ENCODE results near the gene TMEM88. TPM values are rescaled to one million over a fixed set of nuclear protein-coding genes. Genes with fewer than 3 reads are reported as not detected.

Gene TMEM88
- total RNA-seq, 5 donors from 2014 or later (not counting 1 experiment from before 2014, with no cell fraction given), result 5.8 to 27.1 (median 8.4) TPM

- Histone ChIP-seq H3K36me3 (ENCODE audit: control insufficient read depth in 2 of 2, extremely low read depth in 1 of 2, insufficient read depth in 1 of 2, low read length in 1 of 2) (peaks cover 3 to 28% of the 10 kb centered on the region in 2 donors), H3K27me3 (replicated peaks in 1 of 2; ENCODE audit: control insufficient read depth in 2 of 2, extremely low read depth in 1 of 2, insufficient read depth in 2 of 2, low read length in 1 of 2) (no peaks in the 10 kb centered on the region), H3K4me1 (ENCODE audit: control insufficient read depth in 1 of 2, extremely low read depth in 1 of 2, insufficient read depth in 2 of 2, low read length in 2 of 2) (peaks cover 43 to 74% of the 10 kb centered on the region in 2 experiments), H3K27ac (ENCODE audit: low read length) (peak overlapping the region; percentile 100), H3K4me3 (ENCODE audit: control insufficient read depth in 1 of 2, extremely low read depth in 1 of 2, low read length in 1 of 2) (peak overlapping the region; percentile 86 to 91), H3K9me3 (no peaks in the 10 kb centered on the region)
- Mint-ChIP-seq H3K27me3 (no peaks in the 10 kb centered on the region), H3K27ac (peak overlapping the region; percentile 96 to 98), H3K9me3 (no peaks in the 10 kb centered on the region), H3K36me3 (peaks cover 3% of the 10 kb centered on the region), H3K4me3 (peak overlapping the region; percentile 87 to 100 (median 94)), H3K4me1 (peaks cover 55 to 72% (median 65%) of the 10 kb centered on the region in 3 donors)
- ChIA-PET POLR2A (interaction anchor here in 1 of 2 donors (1.4 to 1.8 kb wide), 2 partner anchors 8 to 10 kb away, joined by 5 to 7 read pairs; no protein-coding TSS in a partner anchor), CTCF (interaction anchor here (0.6 to 0.7 kb wide), 2 partner anchors 8 to 19 kb away, joined by 3 read pairs; no protein-coding TSS in a partner anchor)
- DNase-seq, result peak; percentile 52 to 98 (median 95)
- 0% methylated on average over 27 of the region's 47 CpGs for WGBS (ENCODE audit: insufficient coverage)
- peak; percentile 25 to 55 (median 32) for ATAC-seq (replicated peaks in 1 of 4)
These were observed 12.2 kb upstream of the TMEM88 start for GRCh38 chr17:7842380-7843256.

DNA sequence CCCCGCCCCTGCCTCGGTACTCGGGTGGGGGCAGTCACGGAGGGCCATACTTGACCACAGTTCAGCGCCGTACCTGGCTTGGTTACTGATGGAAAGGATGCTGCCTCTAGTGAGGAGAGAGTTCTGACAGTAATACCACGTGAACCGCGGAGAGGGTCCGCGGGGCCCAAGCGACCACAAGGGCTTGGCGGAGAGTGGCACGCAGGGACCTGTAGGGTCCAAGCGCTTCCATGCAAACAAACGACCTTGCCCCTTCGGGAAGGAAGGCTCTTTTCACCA is 11.7 kb upstream of the TMEM88 start:
- no peaks in the 10 kb centered on the region for H3K9me3 Mint-ChIP-seq
- peaks cover 3% of the 10 kb centered on the region for H3K36me3 Mint-ChIP-seq
- H3K27ac Mint-ChIP-seq, result peak overlapping the region; percentile 96 to 98
- POLR2A ChIA-PET, result interaction anchor here in 1 of 2 donors (0.8 to 1.8 kb wide), 3 partner anchors 8 to 14 kb away, joined by 3 to 7 read pairs (median 5); partner anchors contain the start of gene NAA38
- peak overlapping the region; percentile 87 to 100 (median 94) for H3K4me3 Mint-ChIP-seq
- Histone ChIP-seq H3K4me3 (ENCODE audit: control insufficient read depth in 1 of 2, extremely low read depth in 1 of 2, low read length in 1 of 2) (peak overlapping the region; percentile 86 to 91), H3K27me3 (replicated peaks in 1 of 2; ENCODE audit: control insufficient read depth in 2 of 2, extremely low read depth in 1 of 2, insufficient read depth in 2 of 2, low read length in 1 of 2) (no peaks in the 10 kb centered on the region), H3K27ac (ENCODE audit: low read length) (peak overlapping the region; percentile 100), H3K4me1 (ENCODE audit: control insufficient read depth in 1 of 2, extremely low read depth in 1 of 2, insufficient read depth in 2 of 2, low read length in 2 of 2) (peaks cover 41 to 72% of the 10 kb centered on the region in 2 experiments), H3K36me3 (ENCODE audit: control insufficient read depth in 2 of 2, extremely low read depth in 1 of 2, insufficient read depth in 1 of 2, low read length in 1 of 2) (peaks cover 3 to 33% of the 10 kb centered on the region in 2 donors), H3K9me3 (no peaks in the 10 kb centered on the region)
- 0% methylated on average over 7 of the region's 17 CpGs for WGBS (ENCODE audit: insufficient coverage)
- H3K27me3 Mint-ChIP-seq, result no peaks in the 10 kb centered on the region
- H3K4me1 Mint-ChIP-seq, result peaks cover 51 to 69% (median 62%) of the 10 kb centered on the region in 3 donors
- DNase-seq, result peak in 2 of 35 experiments; percentile 36 to 48
- ATAC-seq (replicated peaks in 1 of 4), result no peak
- CTCF ChIA-PET, result interaction anchor here (0.6 to 0.7 kb wide), 2 partner anchors 8 to 20 kb away, joined by 3 read pairs; no protein-coding TSS in a partner anchor

GRCh38 chr17:7843536-7844291 is 11.2 kb upstream of the TMEM88 start:
- Histone ChIP-seq H3K9me3 (no peaks in the 10 kb centered on the region), H3K4me3 (ENCODE audit: control insufficient read depth in 1 of 2, extremely low read depth in 1 of 2, low read length in 1 of 2) (peak overlapping the region; percentile 87 to 91), H3K4me1 (ENCODE audit: control insufficient read depth in 1 of 2, extremely low read depth in 1 of 2, insufficient read depth in 2 of 2, low read length in 2 of 2) (peaks cover 38 to 67% of the 10 kb centered on the region in 2 experiments), H3K27ac (ENCODE audit: low read length) (peak overlapping the region; percentile 100), H3K36me3 (ENCODE audit: control insufficient read depth in 2 of 2, extremely low read depth in 1 of 2, insufficient read depth in 1 of 2, low read length in 1 of 2) (peaks cover 3 to 36% of the 10 kb centered on the region in 2 donors), H3K27me3 (replicated peaks in 1 of 2; ENCODE audit: control insufficient read depth in 2 of 2, extremely low read depth in 1 of 2, insufficient read depth in 2 of 2, low read length in 1 of 2) (no peaks in the 10 kb centered on the region)
- Mint-ChIP-seq H3K27me3 (no peaks in the 10 kb centered on the region), H3K9me3 (no peaks in the 10 kb centered on the region), H3K4me1 (peaks cover 47 to 64% (median 58%) of the 10 kb centered on the region in 3 donors), H3K36me3 (peaks cover 3% of the 10 kb centered on the region), H3K27ac (peak overlapping the region; percentile 96 to 98), H3K4me3 (peak overlapping the region; percentile 87 to 100 (median 94))
- ATAC-seq (replicated peaks in 1 of 4) (peak; percentile 35 to 44 (median 42)), DNase-seq (peak; percentile 60 to 97 (median 93))
- POLR2A ChIA-PET, result interaction anchor here in 1 of 2 donors (0.8 to 1.8 kb wide), 3 partner anchors 9 to 13 kb away, joined by 3 to 7 read pairs (median 5); partner anchors contain the start of gene NAA38
- WGBS (ENCODE audit: insufficient coverage), result 1% methylated on average over 25 of the region's 61 CpGs
- CTCF ChIA-PET, result interaction anchor here (0.6 to 0.7 kb wide), 2 partner anchors 9 to 20 kb away, joined by 3 read pairs; no protein-coding TSS in a partner anchor

- ChIA-PET POLR2A (interaction anchor here (0.5 to 1.6 kb wide), 10 partner anchors 9 to 1014 kb away, joined by 3 to 13 read pairs (median 4); partner anchors contain the start of gene NAA38 (in 1 of the 2)), CTCF (interaction anchor here in 1 of 2 donors (1.2 to 1.7 kb wide), 3 partner anchors 9 to 17 kb away, joined by 3 to 9 read pairs (median 6); partner anchors contain the start of gene NAA38)
- peak overlapping the region; percentile 87 to 100 (median 94) for H3K4me3 Mint-ChIP-seq
- peaks cover 4% of the 10 kb centered on the region for H3K36me3 Mint-ChIP-seq
- no peaks in the 10 kb centered on the region for H3K9me3 ChIP-seq
- under 1% methylated on average over 60 of the region's 71 CpGs for WGBS (ENCODE audit: insufficient coverage)
- peak overlapping the region; percentile 100 for H3K27ac ChIP-seq (ENCODE audit: low read length)
- H3K36me3 ChIP-seq (ENCODE audit: control insufficient read depth in 2 of 2, extremely low read depth in 1 of 2, insufficient read depth in 1 of 2, low read length in 1 of 2), result peaks cover 5 to 44% of the 10 kb centered on the region in 2 donors
- DNase-seq, result peak in 34 of 35 experiments; percentile 61 to 90 (median 74)
- no peaks in the 10 kb centered on the region for H3K9me3 Mint-ChIP-seq
- peaks cover 31 to 59% of the 10 kb centered on the region in 2 experiments for H3K4me1 ChIP-seq (ENCODE audit: control insufficient read depth in 1 of 2, extremely low read depth in 1 of 2, insufficient read depth in 2 of 2, low read length in 2 of 2)
- peak overlapping the region; percentile 96 to 98 for H3K27ac Mint-ChIP-seq
- peak; percentile 23 to 51 (median 42) for ATAC-seq (replicated peaks in 1 of 4)
- no peaks in the 10 kb centered on the region for H3K27me3 ChIP-seq (replicated peaks in 1 of 2; ENCODE audit: control insufficient read depth in 2 of 2, extremely low read depth in 1 of 2, insufficient read depth in 2 of 2, low read length in 1 of 2)
- H3K27me3 Mint-ChIP-seq, result no peaks in the 10 kb centered on the region
- peak overlapping the region; percentile 87 to 91 for H3K4me3 ChIP-seq (ENCODE audit: control insufficient read depth in 1 of 2, extremely low read depth in 1 of 2, low read length in 1 of 2)
- H3K4me1 Mint-ChIP-seq, result peaks cover 39 to 56% (median 50%) of the 10 kb centered on the region in 3 donors
These were observed 10.3 kb upstream of the TMEM88 start for GRCh38 chr17:7844292-7845154.

DNA sequence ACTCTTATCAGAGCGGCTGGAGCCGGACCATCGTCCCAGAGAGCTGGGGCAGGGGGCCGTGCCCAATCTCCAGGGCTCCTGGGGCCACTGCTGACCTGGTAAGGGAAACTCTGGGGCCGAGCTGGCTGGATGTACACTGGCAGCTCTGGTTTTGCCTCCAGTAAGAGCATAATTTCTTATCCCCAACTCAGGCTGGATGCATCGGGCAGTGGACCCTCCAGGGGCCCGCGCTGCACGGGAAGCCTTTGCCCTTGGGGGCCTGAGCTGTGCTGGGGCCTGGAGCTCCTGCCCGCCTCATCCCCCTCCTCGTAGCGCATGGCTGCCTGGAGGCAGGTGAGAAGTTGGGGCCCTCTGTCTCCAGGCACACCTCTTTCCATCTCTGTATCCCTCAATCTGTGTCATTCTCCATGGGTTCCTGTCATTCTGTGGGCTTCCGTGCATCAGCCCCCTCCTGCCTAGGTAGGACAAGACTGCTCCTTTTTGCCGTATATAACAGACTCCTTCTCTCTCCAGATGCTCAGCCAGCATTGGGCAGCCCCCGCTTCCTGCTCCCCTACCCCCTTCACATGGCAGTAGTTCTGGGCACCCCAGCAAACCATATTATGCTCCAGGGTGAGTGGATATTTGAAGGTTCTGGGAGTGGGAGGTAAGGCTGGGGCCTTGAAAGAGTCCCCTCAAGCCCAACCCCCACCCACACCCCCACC is 9.4 kb upstream of the TMEM88 start:
- DNase-seq (peak in 1 of 35 experiments; percentile 28), ATAC-seq (replicated peaks in 1 of 4) (no peak)
- H3K27ac ChIP-seq (ENCODE audit: low read length), result peak overlapping the region; percentile 100
- H3K36me3 ChIP-seq (ENCODE audit: control insufficient read depth in 2 of 2, extremely low read depth in 1 of 2, insufficient read depth in 1 of 2, low read length in 1 of 2), result peaks cover 5 to 44% of the 10 kb centered on the region in 2 donors
- ChIA-PET CTCF (interaction anchor here (0.5 to 1.7 kb wide), 4 partner anchors 10 to 17 kb away, joined by 3 to 9 read pairs (median 4); partner anchors contain the start of gene NAA38 (in 1 of the 2)), POLR2A (interaction anchor here (0.6 to 1.6 kb wide), 6 partner anchors 10 to 1015 kb away, joined by 3 to 13 read pairs (median 4); partner anchors contain the start of gene NAA38 (in 1 of the 2))
- peaks cover 21 to 49% of the 10 kb centered on the region in 2 experiments for H3K4me1 ChIP-seq (ENCODE audit: control insufficient read depth in 1 of 2, extremely low read depth in 1 of 2, insufficient read depth in 2 of 2, low read length in 2 of 2)
- Mint-ChIP-seq H3K4me1 (peaks cover 30 to 46% (median 41%) of the 10 kb centered on the region in 3 donors), H3K27ac (peak overlapping the region; percentile 55 to 96), H3K4me3 (peak overlapping the region; percentile 87 to 100 (median 94)), H3K9me3 (no peaks in the 10 kb centered on the region), H3K27me3 (no peaks in the 10 kb centered on the region), H3K36me3 (peaks cover 8% of the 10 kb centered on the region)
- H3K9me3 ChIP-seq, result no peaks in the 10 kb centered on the region
- no peaks in the 10 kb centered on the region for H3K27me3 ChIP-seq (replicated peaks in 1 of 2; ENCODE audit: control insufficient read depth in 2 of 2, extremely low read depth in 1 of 2, insufficient read depth in 2 of 2, low read length in 1 of 2)
- WGBS (ENCODE audit: insufficient coverage), result 81% methylated on average over 9 of the region's 15 CpGs
- H3K4me3 ChIP-seq (ENCODE audit: control insufficient read depth in 1 of 2, extremely low read depth in 1 of 2, low read length in 1 of 2), result peak overlapping the region in 1 of 2 donors; percentile 91

All from T-cell (primary cell).